ENCODE results near the gene RAB3D.

DNA sequence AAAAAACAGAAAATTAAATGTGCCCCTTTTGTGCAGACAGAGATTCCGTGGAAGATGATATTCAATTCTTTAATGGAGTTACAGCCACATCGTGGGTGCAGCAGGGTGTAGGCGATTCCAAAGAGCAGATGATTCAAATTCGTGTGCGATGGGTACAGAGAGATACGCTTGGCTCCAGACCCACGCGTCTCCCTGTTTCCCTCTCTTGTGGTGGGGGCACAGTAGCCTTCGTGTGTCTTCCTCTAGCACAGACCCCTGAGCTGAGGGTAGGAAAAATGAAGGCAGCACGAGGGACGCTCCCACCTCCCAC, 38.7 kb downstream of the RAB3D start:
- TF ChIP-seq TAF1 (IDR thresholded peaks at IDR 0.05; ENCODE audit: borderline replicate concordance, low read depth, low read length) (no peak), POLR2AphosphoS5 (IDR thresholded peaks at IDR 0.05; ENCODE audit: low read depth, low read length) (no peak)

Measured in GM12892 (cell line).